NCI-H1092 (cell line): ENCODE measurements around the gene CNTN5.

ENCODE experiments used
- DNase-seq: peaks from one replicate; lab custom pipeline; 2025; lab: John Stamatoyannopoulos, UW

The CNTN5 gene

GRCh38 chr11:99509863-99510262 is 489.1 kb downstream of the CNTN5 start:
- no peak for DNase-seq

DNA sequence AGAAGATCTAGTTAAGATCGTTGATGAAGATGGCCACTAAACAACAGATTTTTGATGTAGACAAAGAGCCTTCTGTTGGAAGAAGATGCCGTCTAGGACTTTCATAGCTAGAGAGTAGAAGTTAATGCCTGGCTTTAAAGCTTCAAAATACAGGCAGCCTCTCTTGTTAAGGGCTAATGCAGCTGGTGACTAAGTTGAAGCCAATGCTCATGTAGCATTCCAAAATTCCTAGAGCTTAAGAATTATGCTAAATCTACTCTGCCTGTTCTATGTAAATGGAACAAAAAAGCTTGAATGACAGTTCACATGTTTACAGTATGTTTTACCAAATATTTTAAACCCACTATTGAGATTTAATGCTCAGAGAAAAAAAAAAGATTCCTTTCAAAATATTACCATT is 492.6 kb downstream of the CNTN5 start:
- no peak for DNase-seq

DNA sequence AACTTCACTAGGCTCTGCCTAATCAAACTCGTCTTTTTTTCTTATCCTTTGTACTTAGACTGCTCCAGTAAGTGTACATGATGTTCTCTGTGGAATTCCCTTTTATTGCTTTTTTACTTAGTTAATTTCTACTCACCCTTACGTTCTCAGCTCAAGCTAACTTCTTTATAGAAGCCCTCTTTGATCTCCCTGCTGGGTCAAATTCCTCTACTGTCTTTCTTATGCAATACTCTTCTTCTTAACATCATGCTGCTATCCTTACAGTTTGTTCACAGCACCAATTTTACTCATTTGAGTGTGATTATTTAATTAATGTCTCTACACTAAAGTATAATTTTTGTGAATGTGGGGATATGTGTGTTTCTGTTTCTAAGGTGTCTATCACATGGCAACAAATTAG is 498.3 kb downstream of the CNTN5 start:
- DNase-seq: no peak

DNA sequence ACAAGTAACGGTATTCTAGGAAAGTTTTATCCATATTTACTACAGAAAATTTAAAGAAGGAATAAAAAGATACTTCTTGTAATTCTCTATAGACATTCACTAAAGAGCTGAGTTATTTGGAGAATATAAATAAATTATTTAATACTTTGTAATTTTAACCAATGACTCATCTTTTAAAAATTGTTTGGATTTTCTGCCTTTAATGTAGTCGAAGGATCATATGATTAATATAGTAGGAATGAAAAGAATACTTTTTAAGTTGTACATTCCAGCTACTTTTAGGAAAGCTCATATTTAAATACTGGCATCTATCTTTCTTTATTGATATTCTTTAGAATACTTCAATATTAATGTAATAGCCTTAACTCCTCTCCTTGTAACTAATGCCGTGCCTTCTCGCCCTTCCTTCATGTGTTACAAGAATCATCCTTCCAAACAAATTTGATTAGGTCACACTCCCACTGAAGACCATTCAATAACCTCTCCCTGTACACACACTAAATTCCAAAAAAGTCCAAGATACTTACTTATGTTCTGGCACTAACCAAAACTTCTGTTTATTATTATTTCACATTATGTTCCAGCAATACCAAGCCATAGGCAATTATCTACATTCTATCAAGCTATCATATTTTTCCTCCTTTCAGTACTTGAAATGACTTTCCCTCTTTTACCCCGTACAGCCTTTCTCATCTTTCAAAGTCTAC is 501.9 kb downstream of the CNTN5 start:
- DNase-seq: no peak

- no peak for DNase-seq
These were observed 510.7 kb downstream of the CNTN5 start for GRCh38 chr11:99531468-99531867.

DNA sequence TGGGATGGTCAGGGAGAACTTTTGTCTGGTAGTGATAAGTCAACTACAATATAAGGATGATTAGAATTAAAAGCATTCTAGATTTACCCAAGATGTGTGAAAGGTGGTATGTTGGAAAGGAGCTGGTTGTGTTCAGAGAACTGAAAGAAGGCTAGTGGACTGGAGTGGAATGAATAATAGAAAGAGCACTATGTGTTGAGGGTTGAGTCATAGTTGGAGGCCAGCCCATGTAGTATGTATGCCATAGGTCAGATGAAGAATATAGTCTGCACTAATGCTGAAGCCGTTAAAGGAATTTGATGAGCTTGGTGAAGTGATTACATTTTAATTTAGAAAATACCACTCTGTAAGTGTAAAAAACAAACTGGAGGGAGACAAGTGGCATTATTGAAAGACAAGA is 514.1 kb downstream of the CNTN5 start:
- no peak for DNase-seq

GRCh38 chr11:99535406-99535805 is 514.7 kb downstream of the CNTN5 start:
- DNase-seq: no peak

GRCh38 chr11:99535819-99536218 is 515.1 kb downstream of the CNTN5 start:
- no peak for DNase-seq

- no peak for DNase-seq
These were observed 516.9 kb downstream of the CNTN5 start for GRCh38 chr11:99537681-99538080.

GRCh38 chr11:99545616-99546015 is 524.9 kb downstream of the CNTN5 start:
- no peak for DNase-seq

- DNase-seq: no peak
These were observed 527.5 kb downstream of the CNTN5 start for GRCh38 chr11:99548264-99548663.

DNA sequence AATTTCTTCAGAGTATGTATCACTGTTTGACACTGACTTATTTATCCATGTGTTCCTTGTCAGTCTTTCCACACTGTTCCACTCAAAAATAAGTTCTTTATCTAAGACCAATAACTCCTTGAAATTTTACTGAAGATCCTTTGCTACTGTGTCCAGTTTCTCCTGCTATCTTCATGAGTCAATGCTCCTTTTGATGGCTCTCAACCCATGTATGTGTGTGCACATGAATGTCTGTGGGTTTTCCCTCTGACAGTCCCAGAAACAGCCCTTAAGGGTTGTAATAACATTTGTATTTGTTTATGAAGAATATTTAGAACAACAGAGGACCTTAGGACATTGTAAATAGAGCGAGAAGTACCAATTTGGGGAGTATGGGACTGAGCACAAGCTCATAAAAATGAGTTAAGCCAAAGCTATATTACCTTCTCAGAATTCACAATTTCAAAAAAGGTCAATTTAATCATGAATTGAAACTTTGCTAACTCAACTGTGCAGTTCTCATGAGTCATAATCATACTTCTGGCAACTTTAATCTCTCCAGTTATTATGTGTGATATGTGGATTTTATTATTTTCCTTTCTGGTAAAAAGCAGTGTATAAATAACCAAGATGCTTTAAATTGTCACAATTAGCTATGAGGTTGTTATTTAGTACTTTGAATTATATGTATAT is 533.6 kb downstream of the CNTN5 start:
- no peak for DNase-seq

DNA sequence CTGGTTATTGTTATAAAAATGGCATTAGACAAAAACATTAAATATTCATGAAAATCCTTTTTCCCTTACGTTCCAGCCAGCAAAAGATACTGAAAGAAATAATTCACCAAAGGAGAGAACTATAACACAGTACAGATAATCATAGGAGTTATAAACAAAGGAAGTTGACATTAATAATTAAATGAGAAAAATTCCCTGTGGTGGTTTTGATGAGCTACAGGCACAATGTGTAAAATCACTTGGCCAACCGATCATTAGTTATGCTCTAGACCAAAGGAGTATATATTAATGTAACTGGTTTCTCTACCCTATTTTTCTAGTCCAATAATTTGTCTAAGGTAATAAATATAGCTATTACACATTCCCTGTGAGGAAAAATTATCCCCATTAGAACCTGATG is 534.7 kb downstream of the CNTN5 start:
- DNase-seq: no peak

DNA sequence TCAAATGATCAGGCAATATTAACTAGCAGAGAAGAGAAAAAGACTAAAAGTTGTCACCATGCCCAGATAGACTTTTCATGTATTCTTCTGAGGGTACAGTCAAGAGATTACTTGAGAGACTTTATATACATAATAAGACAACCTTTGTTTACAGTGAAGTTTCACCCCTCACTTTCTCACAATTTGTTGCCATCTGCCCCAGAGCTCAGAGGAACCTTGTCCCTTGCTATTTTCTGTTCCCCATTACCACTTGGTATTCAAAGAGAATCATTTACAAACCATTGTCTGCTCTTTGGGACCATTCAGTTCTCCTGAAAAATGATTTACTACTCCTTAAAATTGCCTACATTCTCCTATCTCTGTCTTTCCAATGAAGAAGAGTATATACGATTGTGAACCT is 544.6 kb downstream of the CNTN5 start:
- no peak for DNase-seq

- no peak for DNase-seq
These were observed 546.7 kb downstream of the CNTN5 start for GRCh38 chr11:99567334-99567956.

DNA sequence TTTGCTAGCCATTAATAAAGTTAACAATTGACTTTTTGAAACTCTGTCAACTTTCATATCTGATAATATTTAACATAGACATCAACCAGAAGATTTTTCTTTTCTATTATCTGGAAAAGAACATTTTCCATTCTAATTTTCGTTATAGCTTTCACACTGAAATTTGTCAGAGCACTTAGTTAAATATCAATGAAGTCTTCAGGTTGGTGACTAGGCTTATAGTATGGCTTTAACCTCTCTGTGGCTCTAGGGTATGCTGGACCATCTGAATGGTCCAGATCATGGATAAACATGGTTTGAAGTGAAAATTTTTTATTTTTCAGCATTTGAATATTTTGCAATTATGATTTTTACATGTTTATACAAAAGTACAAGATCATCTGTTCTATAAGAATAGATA is 548.1 kb downstream of the CNTN5 start:
- no peak for DNase-seq

- no peak for DNase-seq
These were observed 550.3 kb downstream of the CNTN5 start for GRCh38 chr11:99571094-99571493.

GRCh38 chr11:99584830-99585229 is 564.1 kb downstream of the CNTN5 start:
- no peak for DNase-seq

DNA sequence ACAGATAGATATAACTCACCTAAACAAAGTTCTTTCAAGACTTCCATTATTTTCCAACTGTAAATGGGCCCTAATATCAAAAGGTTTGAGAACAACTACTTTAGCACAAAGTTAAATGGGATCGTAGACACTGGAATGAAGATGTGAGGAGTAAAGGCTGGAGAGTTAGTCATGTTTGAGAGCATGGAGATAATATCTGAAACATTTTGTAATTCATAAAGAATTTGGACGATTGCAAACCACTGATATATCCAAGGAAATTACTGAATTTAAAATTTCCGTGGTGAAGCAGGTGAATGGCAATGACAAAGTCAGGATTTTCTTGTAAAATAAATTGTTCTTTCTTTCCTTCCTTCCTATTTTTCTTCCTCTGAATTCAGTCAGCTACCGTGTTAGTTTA is 564.9 kb downstream of the CNTN5 start:
- no peak for DNase-seq

DNA sequence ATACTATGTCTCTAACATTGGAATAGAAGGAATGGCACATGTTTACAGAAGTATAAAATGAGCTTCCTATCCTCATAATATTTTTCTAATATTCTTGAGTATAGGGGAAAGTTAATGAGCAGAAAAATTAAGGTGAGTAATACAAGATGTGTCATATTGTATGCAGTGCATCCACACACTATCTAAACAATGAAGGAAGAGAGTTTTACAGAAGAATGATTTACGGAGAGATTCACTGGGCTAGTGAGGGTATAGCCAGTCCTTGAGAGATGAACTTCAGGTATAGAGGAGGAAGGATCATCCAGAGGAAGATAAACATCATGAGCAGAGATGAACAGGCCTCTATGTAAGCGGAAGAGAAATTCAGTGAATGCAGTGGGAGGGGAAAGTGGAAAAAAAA is 569.0 kb downstream of the CNTN5 start:
- no peak for DNase-seq

DNA sequence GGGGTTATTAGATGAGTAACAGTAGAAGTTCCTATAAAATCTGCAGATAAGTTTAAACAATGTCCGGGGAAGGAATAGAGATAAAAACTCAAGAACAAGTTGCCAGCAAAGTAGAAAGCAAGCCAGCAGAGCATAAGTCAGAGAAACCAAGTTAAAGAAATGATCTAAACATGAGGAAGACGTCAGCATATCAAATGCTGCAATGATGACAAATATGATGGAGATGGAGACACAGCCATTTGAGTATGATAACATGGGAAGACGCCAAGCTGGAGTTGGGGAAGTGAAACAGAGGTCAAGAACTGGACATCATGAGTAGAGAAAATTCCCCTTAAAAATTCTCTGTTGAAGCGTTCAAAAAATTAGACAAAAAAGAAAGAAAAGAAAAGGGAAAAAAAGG is 571.5 kb downstream of the CNTN5 start:
- DNase-seq: no peak

DNA sequence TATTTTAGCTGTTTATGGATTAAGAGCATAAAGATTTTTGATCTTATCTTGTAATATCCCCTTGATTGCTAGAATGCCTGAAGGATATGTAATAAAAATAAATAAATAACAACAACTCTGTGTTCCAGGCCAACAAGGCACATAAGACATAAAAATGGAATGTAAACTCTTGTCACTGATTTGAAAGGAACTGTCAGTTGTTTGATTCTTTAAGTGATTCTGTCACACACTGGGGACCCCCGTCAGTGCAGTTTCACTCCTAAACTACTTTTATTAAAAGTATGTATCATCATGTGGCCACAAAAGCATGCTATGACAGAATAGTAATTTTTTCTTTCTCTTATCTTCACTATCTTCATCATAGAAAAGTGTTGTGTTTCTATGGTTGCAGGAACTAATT is 572.4 kb downstream of the CNTN5 start:
- DNase-seq: no peak

DNA sequence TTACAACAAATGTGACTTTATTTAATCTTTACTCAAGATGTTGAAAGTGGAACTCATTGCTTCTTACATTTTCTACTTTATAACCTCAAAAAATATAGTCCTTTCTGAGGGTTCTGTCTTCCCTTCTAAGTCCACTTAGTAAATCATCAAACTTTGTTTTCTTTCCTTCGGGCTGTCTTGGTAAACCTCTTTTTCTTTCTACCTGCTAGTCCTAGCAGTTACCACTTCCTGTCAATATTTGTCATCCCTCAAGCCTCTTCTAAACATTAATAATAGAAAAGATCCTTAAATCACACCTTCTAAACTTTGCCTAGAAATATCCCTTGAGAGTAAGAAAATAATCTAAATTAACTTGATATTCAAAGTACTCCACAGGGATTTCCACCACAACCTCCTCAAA is 580.4 kb downstream of the CNTN5 start:
- no peak for DNase-seq

DNA sequence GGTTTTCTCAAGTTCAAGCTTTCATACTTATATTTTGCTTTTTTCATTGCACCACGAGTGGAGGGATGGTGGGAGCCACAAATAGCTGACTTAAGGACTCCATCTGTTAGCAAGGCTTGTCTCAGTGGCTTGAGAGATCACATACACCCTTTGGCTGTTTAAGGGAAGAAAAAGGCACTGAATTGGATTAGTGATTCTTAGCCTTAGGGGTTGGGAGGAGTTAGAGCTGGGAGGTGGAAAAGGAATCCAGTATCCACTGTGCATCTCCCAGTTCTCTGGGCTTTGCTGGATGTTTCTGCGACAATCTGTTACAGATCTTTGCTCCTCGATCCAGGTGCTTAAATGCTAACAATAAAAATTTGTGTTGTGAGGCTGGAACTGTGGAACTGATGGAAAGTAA is 593.6 kb downstream of the CNTN5 start:
- DNase-seq: no peak
